Astrocyte (in vitro differentiated cells and primary cell): Measurements from ENCODE around the gene LANCL2. TPM values are rescaled to one million over a fixed set of nuclear protein-coding genes. Genes with fewer than 3 reads are reported as not detected.

ENCODE experiments used
- DNase-seq: peaks from one replicate; pipeline ENCODE4 v3.0.0-alpha.2; 2010; ENCODE audit warnings: low read depth
- FAIRE-seq: peaks from 2 replicates; lab custom pipeline; 2011; peaks lifted over from hg19 to GRCh38; lab: Jason Lieb, UNC
- H2AFZ ChIP-seq: 2 replicates; pipeline ENCODE4 v1.6.0; 2012; ENCODE audit warnings: low read depth, low read length, inconsistent platforms
- H3K27ac ChIP-seq: 2 replicates; pipeline ENCODE4 v1.5.1; 2011; ENCODE audit warnings: low read depth, low read length, inconsistent platforms
- H3K27me3 ChIP-seq: 2 replicates; pipeline ENCODE4 v1.6.0; 2011; ENCODE audit warnings: low read length, inconsistent platforms; ENCODE audit not compliant: insufficient read depth
- H3K36me3 ChIP-seq: 2 replicates; pipeline ENCODE4 v1.5.1; 2011; ENCODE audit warnings: low read length, inconsistent platforms; ENCODE audit not compliant: insufficient read depth
- H3K4me1 ChIP-seq: 2 replicates; pipeline ENCODE4 v1.5.1; 2011; ENCODE audit warnings: low read length, inconsistent platforms; ENCODE audit not compliant: insufficient read depth
- H3K4me2 ChIP-seq: 2 replicates; pipeline ENCODE4 v1.6.0; 2012; ENCODE audit warnings: low read length, inconsistent platforms
- H3K4me3 ChIP-seq: 2 replicates; pipeline ENCODE4 v1.5.1; 2011; ENCODE audit warnings: low read depth, mild to moderate bottlenecking, low read length, inconsistent platforms; ENCODE audit not compliant: insufficient read depth
- H3K79me2 ChIP-seq: 2 replicates; pipeline ENCODE4 v1.6.0; 2012; ENCODE audit warnings: mild to moderate bottlenecking, low read length, inconsistent platforms; ENCODE audit not compliant: insufficient read depth
- H3K9ac ChIP-seq: 2 replicates; pipeline ENCODE4 v1.6.0; 2012; ENCODE audit warnings: mild to moderate bottlenecking, low read length, inconsistent platforms
- H3K9me3 ChIP-seq: 2 replicates; pipeline ENCODE4 v1.5.1; 2012; ENCODE audit warnings: low read depth, mild to moderate bottlenecking, low read length, inconsistent platforms; ENCODE audit not compliant: insufficient read depth
- H4K20me1 ChIP-seq: 2 replicates; pipeline ENCODE4 v1.6.0; 2012; ENCODE audit warnings: low read length, inconsistent platforms; ENCODE audit not compliant: insufficient read depth
- H3K27ac Mint-ChIP-seq: one replicate; pipeline ENCODE4 v1.8.0; 2021; ENCODE audit warnings: mild to moderate bottlenecking, mixed read lengths; ENCODE audit not compliant: unreplicated experiment
- H3K27me3 Mint-ChIP-seq: one replicate; pipeline ENCODE4 v1.8.0; 2021; ENCODE audit warnings: low read depth, mixed read lengths; ENCODE audit not compliant: unreplicated experiment
- H3K36me3 Mint-ChIP-seq: one replicate; pipeline ENCODE4 v1.8.0; 2021; ENCODE audit warnings: low read depth, mixed read lengths; ENCODE audit not compliant: unreplicated experiment
- H3K4me1 Mint-ChIP-seq: one replicate; pipeline ENCODE4 v1.8.0; 2021; ENCODE audit warnings: low read depth, mixed read lengths; ENCODE audit not compliant: unreplicated experiment
- H3K4me3 Mint-ChIP-seq: one replicate; pipeline ENCODE4 v1.8.0; 2021; ENCODE audit warnings: mild to moderate bottlenecking, moderate library complexity, mixed read lengths; ENCODE audit not compliant: unreplicated experiment
- H3K9me3 Mint-ChIP-seq: one replicate; pipeline ENCODE4 v1.8.0; 2021; ENCODE audit warnings: mild to moderate bottlenecking, mixed read lengths; ENCODE audit not compliant: unreplicated experiment
- EZH2 ChIP-seq: IDR thresholded peaks from 2 replicates; pipeline ENCODE4 v1.6.1; 2012; ENCODE audit warnings: mild to moderate bottlenecking, low read length, inconsistent platforms; ENCODE audit not compliant: insufficient read depth
- total RNA-seq: library from RNA; stranded (reverse); gene quantifications from 2 replicates; pipeline ENCODE4 v1.2.1, GENCODE V29; 2021
- TF ChIP-seq, protein P1 (sequence below): IDR thresholded peaks from 2 replicates; pipeline ENCODE4 v1.5.1; 2011; ENCODE audit warnings: low read depth, mild to moderate bottlenecking, inconsistent platforms, low read length, moderate library complexity; ENCODE audit not compliant: insufficient read depth

Gene LANCL2
- total RNA-seq, 1 donor from 2014 or later: 35.9 TPM

DNA sequence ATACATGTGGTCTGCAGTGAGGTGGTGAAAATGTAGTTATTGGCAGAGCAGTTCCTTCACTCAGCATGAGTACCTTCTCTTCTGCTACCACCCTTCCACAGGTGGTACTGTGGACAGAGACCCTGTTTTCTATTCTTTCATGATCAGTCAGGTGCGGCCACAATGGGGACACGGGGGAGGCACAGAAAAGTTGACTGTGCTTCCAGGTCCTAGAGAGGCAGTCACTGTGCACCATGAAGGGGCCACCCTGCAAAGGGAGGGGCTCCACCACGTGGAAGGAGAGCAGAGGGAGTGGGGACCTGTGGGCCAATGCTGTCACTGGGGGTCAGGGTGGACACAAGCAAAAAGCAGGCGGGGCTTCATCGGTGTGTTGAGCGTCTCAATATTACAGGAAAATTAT is 3.6 kb upstream of the LANCL2 start:
- H3K4me3 Mint-ChIP-seq: no peak overlapping the region
- Histone ChIP-seq H3K4me2 (no peak overlapping the region), H3K36me3 (no peaks in the 10 kb centered on the region), H3K79me2 (no peaks in the 10 kb centered on the region), H3K9me3 (no peaks in the 10 kb centered on the region), H3K27ac (no peak overlapping the region), H3K27me3 (no peaks in the 10 kb centered on the region), H3K9ac (no peak overlapping the region), H4K20me1 (no peaks in the 10 kb centered on the region), H3K4me3 (no peak overlapping the region), H2AFZ (no peak overlapping the region), H3K4me1 (peaks cover 5% of the 10 kb centered on the region)
- FAIRE-seq (no peak), DNase-seq (no peak)
- TF ChIP-seq, protein P1, sequence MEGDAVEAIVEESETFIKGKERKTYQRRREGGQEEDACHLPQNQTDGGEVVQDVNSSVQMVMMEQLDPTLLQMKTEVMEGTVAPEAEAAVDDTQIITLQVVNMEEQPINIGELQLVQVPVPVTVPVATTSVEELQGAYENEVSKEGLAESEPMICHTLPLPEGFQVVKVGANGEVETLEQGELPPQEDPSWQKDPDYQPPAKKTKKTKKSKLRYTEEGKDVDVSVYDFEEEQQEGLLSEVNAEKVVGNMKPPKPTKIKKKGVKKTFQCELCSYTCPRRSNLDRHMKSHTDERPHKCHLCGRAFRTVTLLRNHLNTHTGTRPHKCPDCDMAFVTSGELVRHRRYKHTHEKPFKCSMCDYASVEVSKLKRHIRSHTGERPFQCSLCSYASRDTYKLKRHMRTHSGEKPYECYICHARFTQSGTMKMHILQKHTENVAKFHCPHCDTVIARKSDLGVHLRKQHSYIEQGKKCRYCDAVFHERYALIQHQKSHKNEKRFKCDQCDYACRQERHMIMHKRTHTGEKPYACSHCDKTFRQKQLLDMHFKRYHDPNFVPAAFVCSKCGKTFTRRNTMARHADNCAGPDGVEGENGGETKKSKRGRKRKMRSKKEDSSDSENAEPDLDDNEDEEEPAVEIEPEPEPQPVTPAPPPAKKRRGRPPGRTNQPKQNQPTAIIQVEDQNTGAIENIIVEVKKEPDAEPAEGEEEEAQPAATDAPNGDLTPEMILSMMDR: no peak
- TF ChIP-seq EZH2: no peak
- H3K4me1 Mint-ChIP-seq: peaks cover 12% of the 10 kb centered on the region
- H3K27me3 Mint-ChIP-seq: peaks cover 2% of the 10 kb centered on the region
- no peaks in the 10 kb centered on the region for H3K36me3 Mint-ChIP-seq
- no peak overlapping the region for H3K27ac Mint-ChIP-seq
- no peaks in the 10 kb centered on the region for H3K9me3 Mint-ChIP-seq

DNA sequence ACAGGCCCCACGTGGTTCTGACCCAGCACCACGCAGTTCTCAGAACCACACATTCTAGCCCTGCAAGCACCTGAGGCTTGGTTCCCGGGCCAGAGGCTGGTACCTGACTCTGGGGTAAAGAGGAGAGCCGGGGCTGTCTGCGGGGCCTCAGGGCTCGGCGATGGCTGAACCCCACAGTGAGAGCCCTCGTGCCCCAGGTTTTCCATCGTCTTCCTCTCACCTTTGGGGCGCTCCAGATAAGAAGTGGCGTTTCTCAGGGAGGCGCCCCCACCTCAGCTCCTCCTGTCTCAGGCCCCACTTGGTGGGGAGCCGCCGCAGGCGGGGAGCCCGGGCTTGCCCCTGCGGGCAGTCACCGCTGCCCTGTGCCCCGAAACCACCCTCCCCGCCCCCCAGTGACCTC is 2.2 kb upstream of the LANCL2 start:
- H3K79me2 ChIP-seq: no peaks in the 10 kb centered on the region
- peaks cover 15% of the 10 kb centered on the region for H3K4me1 Mint-ChIP-seq

More for the DNA sequence above, 2.2 kb upstream of the LANCL2 start:
- Mint-ChIP-seq H3K9me3 (no peaks in the 10 kb centered on the region), H3K27me3 (peaks cover 2% of the 10 kb centered on the region), H3K36me3 (no peaks in the 10 kb centered on the region), H3K27ac (no peak overlapping the region), H3K4me3 (no peak overlapping the region)
- DNase-seq (no peak), FAIRE-seq (no peak)
- Histone ChIP-seq H3K27me3 (no peaks in the 10 kb centered on the region), H4K20me1 (no peaks in the 10 kb centered on the region), H3K9me3 (no peaks in the 10 kb centered on the region), H2AFZ (no peak overlapping the region), H3K9ac (no peak overlapping the region), H3K36me3 (no peaks in the 10 kb centered on the region), H3K4me2 (no peak overlapping the region), H3K4me3 (no peak overlapping the region), H3K27ac (no peak overlapping the region), H3K4me1 (peaks cover 11% of the 10 kb centered on the region)
- TF ChIP-seq, protein P1: no peak
- no peak for TF ChIP-seq EZH2
